HG03095 (cell line): ENCODE data around the gene FRS2.

Experiments
- ATAC-seq: cut with Tn5 transposase; IDR thresholded peaks from one replicate; pipeline ENCODE4 v1.9.1; 2021; ENCODE audit warnings: moderate library complexity; ENCODE audit not compliant: unreplicated experiment

The FRS2 gene

DNA sequence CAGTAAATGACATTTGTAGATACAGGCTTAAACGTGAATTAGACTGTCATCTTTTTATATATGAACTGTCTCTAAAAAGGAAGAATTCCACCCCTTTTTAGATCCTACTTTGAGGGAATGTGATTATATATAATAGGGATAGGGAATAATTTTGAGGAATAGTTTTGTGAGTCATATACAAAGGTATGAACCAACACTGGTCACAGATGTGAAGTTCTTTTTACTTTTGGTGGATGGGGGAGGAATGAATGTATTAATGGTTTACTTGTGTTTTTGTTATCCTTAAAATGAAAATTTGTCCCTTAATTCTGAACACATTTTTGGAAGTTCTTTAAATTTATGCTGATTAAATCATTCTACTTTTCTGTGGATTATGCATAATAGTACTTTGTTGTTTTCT is 30.4 kb downstream of the FRS2 start:
- ATAC-seq: no peak

DNA sequence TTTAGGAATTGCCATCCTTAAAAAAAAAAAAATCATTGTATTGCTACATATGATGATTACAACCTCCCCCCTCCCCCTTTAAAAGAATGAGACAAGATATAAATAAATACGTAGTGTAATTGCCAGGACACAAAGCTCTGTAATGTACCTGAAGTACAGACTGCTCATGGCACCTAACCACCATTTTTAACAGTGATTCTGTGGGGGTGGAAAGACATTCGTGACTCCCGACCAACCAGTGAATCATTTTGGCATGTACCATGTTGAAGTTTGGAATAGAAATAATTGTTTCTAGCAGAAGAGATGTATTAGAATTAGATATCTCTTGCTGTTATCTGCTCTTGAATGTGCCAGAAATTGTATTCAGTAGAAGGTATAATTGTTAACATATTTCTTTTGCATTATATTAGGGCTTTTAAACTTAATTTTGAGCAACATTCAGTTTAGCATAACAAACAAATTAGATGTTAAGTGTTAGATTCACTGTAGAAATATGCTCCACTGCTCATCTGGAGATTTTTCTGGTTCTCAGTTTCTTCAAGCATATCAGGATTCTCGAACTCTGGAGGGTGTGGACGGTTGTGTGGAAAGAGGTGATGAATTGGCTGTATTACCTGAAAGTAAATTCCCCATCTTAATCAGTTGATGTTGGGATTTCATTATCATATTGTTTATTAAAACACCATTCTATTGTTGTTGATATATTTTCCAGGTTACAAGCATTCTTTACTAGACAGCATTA is 31.1 kb downstream of the FRS2 start:
- no peak for ATAC-seq

DNA sequence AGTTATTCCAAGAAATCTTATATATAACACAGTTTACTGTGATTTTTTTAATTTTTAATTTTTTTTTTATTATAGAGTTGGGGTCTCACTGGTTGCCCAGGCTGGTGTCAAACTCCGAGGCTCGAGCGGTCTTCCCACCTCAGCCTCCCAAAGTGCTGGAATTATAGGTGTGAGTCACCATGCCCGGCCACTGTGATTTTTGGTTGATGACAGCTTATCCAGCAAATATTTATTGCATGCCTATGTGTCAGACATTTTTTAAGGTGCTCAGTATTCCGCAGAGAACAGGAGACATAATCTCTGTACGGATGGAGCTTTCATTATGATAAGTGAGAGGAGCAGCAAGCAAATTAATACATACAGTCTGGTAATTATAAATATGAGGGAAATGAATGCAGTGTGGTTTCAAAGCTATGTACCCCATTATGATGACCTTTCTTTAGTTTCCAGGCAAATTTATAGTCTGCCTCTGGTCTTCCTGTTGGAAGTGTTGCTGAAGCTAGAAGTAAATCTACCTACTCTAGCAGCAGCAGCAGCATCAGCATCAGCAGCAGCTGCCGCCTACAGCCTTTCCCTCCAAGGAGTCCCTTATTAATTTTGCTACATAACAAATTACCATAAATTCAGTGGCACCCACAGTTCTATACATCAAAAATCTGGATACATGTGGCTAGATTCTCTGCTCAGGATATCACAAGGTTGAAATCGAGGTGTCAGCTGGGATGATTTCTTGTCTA is 32.3 kb downstream of the FRS2 start:
- ATAC-seq: no peak

DNA sequence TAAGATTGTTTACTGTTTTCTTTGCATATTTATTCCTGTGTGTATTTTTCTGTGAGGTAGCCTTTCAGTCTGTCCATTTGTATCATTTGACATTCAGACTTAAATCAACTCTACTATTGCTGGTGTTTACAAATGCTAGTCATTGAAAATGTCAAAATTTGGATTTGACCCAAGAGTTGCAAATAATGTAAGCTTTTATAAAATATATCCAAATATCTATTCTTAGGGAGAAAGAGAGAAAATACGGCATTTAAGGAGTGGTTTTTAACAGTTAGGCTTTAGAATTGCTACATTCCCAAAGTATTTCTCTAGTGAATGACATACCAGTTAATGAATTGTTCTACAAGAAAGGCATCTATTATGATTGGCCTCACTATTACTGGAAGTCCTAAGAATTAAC is 37.9 kb downstream of the FRS2 start:
- no peak for ATAC-seq

DNA sequence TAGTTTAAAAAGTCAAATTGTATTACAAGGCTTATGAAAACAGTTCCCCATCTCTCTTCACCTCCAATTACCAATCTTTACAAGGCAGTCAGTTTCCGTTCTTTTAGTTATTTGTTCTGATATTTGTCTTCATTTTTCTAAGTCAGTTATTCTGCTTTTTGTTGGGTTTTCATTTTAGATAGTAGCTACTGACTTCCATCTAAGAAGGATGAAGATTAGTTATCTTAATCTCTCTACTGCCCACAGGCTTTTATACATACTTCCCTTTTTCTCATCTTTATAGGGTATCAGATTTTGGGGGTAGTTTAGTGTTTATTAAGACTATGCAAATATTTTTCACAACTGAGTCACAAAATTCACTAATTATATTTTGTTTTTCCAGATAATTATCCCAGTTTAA is 38.4 kb downstream of the FRS2 start:
- no peak for ATAC-seq

DNA sequence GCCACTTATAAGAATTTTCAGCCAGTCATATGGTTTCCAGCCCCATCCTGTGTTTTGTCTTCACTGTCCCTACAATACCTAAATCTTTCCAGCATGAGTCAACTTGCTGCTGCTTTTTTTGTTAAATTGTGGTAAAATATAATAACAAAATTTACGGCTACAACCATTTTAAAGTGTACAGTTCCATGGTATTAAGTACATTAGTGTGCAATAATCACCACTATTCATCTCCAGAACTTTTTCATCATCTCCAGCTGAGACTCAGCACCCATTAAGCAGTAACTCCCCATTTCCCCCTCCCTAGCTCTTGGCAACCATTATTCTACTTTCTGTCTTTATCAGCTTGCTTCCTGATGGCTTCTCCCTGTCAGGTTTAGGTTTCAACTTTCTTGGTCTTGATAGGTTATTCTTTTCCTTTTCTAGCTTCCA is 39.1 kb downstream of the FRS2 start:
- ATAC-seq: no peak

DNA sequence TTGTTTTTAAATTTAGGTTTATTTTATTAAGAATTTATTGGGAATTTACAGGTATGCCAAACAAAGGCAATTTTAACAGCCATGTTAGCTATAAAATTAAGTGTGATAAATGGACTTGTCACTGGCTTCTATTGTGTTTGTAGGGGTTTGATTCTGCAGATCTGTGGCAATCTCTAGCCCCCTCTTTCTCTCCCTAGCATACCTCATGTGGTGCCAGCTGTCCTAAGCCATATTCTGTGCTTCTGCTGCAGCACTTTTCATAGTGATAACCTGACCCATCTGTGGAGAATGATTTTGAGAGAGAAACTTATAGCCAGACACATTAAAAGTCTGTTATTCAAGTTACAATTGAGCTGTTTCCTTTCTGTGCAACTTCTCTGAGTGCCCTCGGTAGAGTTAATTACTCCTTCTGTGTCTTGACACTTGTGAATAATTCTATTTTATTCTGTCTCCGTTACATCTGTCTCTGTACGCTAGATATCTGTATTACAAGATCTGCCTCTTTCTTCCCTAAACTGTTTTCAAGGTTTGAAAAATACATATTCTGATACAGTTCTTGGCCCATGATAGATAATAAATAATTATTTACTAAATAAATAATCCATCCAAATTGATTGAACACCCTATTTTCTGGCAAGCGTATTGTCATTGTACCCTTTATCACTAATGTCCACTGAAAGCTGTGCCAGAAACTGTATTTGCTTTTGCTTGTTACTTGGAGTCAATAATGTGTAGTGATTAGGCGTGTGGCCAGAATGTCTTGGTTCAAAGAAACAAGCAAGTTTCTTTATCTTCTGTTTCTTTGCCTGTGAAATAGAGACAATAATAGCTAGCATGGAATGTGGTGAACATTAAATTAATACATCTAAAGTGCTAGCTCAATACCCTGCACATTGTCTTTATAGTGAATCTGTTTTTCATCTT is 40.0 kb downstream of the FRS2 start:
- no peak for ATAC-seq

DNA sequence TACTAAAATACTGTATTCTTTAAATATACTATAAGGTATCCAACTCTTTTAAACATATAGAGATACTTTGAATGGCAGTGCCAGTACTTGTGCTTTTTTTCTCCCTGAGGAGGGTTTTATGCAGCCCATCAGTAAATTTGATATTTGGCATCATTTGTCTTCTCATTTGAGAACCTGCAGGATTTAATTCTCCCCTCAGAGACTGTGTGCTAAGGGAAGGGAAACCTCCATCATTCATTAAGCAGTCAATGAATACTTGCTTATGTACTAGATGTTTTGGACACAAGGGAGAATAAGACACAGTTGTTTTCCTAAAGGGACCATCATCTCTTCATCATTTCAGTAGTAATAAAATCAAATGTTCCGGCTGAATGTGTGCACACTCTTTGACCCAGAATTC is 40.8 kb downstream of the FRS2 start:
- ATAC-seq: no peak

DNA sequence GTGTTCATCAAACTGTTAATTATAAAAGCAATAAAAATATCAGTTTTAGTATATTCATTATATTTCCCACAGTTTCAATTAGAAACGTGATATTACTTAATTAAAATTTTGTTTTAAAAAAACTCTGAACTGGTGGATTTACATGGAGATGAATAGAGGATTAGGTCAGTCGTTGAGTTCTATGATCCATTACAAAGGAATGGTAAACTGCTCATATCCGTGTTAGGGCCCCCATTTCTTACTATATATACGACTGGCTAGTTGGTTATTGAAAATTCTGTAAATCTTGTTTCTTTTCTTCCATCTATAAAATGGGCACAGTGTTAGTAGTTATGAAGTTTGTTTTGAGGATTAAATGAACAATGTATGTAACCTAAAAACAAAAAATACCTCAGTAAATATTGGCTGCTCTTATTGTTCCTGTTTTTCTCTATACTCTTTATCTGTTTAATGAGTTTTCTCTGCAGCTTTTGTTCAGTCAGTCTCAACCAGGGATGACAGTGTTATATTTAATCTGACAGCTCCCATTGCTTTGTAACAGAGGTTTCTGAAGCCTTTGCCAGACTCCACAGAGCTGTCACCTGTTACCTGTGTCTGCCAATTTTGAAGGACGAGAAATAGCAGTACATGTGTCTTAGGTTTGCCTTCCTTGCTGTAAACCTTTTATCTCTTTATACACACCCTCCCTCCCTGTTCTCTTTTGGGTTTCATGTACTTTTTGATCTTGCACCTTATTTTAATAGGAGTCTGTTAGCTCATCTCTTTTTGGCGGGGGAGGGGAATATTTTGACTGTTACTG is 41.5 kb downstream of the FRS2 start:
- ATAC-seq: no peak

DNA sequence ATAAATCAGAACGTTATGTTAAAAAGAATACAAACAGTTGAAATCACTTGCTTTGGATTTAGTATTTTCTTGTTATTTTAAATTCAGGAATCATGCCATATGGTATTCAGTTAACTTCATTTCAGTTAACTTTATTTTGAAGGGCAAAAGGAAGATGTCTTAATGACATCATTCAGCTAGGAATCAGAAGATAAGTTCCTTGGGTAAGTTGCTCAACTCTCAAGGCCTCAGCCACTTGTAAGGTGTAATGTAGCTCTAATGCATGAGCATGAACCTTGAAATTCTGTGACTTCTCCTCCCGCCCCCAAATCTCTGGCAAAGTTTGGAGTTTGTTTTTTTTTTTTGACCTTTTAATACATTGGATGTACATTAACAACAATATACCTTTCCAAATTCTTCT is 42.6 kb downstream of the FRS2 start:
- ATAC-seq: no peak

DNA sequence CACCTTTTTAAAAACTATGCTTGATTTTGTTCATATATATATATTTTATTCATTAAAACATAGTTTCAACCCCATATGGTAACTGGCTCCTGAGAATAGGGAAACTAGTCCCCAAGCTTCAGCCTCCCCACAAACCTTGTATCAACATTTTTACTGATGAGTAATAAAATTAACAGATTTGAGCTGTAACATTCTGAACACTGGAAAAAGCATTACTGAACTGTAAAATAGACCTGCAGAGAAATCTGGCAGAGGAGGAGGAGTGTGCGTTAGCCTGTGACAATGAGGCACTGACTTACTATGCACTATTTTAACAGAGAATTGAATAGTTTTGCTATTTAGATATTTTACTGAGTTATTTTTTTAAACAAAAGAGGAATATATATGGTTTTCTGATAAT is 43.1 kb downstream of the FRS2 start:
- no peak for ATAC-seq

DNA sequence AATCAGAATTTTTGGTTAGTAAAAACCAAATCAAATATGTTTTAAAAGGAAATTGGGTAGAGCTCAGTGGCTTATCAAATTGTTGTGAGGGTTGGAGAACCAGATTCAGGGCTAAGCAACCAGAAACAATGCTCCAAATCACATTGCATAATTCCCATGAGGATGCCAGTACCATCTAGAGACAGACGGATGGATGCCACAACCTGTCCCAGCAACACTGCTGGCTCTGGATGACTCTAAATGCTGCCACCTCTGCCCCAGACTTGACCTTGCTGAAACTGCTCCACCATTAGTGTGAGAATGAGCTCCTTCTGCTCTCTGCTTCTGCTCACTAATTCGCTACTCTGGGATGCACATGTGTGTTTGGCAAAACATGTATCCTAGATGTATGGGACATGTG is 43.9 kb downstream of the FRS2 start:
- no peak for ATAC-seq

DNA sequence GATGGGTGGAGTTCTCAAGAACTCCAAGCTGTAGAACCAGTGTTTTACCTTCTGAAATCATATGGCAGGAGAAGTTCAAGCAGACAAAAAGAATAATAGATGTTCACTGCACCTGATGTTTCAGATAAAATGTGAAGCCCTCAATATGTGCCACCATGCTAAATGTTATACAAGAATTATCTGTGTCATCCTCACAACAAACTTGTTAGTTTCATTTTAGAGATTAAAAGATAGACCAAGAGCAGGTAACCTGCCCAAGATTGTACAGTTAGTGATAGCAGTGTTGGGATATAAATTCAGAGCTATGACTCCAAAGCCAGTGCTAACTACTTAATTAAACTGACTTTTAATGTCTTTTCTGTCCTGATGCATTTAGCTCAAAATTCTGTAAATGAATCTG is 44.7 kb downstream of the FRS2 start:
- ATAC-seq: no peak

DNA sequence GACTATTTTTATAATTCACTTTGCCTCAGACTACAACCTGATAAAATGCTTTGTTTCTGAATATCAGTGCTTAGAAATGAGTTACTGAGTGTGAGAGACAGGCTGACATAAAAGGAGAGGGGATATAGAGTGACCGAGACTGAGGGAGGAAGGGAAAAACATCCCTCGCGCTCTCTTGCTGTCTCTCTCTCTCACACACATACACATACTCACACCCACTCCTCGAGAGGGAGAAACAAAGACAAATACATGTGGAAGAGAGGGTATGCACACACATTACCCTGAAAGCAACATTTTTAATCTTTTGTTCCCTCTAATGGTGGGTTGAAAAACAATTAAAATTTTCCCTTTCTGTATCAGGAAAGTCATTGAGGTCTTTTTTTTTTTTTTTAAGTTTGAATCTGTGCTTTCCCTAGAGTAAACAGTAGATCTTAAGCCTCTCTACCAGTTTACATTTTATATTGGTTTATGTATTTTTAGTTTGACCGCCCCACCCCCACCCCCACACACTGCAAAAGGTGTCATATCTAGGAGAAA is 45.3 kb downstream of the FRS2 start:
- no peak for ATAC-seq

DNA sequence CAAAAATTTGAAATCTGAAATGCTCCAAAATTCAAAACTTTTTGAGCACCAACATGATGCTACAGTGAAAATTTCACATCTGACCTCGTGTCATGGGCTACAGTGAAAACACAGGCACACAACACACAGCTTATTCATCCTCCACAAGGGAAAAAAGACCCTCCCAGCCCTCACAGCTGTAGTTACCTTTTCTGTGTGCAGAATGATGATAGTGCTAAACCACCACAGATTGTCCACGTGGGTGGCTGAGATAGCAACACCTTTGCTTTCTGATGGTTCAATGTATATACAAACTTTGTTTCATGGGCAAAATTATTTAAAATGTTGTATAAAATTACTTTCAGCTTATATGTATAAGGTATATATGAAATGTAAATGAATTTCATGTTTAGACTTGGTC is 46.8 kb downstream of the FRS2 start:
- no peak for ATAC-seq

DNA sequence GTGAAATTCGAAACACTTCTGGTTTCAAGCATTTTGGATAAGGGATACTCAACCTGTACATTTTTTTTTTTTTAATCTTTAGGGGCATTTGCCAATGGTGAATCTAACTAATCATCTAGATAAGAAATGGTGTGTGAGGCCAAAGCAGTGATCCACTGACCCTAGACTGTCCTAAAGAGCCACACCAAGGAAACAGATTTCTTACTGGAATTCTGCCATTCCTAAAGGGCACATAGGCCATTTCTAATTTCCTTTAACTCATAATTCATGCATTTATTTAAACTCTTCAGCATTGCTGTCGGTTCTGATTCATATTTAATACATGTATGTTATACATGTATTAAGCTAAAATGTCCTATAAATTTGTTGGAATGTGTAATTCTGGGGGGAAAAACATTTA is 47.2 kb downstream of the FRS2 start:
- no peak for ATAC-seq

DNA sequence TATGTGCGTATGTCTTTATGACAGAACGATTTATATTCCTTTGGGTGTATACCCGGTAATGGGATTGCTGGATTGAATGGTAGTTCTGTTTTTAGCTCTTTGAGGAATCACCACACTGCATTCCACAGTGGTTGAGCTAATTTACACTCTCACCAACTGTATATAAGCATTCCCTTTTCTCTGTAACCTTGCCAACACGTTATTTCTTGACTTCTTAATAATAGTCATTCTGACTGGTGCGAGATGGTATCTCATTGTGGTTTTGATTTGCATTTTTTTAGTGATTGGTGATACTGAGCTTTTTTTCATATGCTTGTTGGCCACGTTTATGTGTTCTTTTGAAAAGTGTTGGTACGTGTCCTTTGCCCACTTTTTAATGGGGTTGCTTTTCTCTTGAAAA is 49.7 kb downstream of the FRS2 start:
- ATAC-seq: no peak

DNA sequence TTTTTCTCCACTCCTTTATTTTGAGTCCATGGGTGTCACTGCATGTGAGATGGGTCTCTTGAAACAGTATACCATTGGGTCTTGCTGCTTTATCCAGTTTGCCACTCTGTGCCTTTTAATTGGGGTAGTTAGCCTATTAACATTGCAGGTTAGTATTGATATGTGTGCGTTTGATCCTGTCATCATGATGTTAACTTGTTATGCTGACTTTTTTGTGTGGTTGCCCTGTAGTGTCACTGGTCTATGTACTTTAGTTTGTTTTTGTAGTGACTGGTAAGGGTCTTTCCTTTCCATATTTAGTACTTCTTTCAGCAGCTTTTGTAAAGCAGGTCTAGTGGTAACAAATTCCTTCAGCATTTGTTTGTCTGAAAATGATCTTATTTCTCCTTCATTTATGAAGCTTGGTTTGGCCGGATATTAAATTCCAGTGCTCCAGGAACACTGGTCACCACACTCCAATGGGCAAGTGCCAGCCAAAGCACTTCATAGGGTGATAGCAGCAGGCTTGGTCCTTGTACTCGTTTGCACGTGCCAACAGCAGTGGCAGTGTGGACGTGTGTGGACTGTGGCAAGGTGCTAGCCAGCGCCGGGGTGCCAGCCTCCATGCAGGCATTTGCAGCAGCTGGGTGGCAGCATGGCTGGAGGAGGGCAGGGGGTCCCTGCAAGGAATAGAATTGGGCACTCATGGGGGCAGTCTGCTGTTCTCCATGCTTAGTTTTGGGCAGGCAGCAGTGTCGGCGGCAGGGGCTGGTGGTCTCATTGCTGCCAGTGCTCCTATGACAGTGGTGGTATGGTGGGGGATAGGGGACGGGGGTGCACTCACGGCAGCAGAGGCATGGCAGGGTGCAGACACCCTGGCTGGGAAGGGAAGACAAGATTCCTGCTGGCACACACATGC is 53.5 kb downstream of the FRS2 start:
- no peak for ATAC-seq

DNA sequence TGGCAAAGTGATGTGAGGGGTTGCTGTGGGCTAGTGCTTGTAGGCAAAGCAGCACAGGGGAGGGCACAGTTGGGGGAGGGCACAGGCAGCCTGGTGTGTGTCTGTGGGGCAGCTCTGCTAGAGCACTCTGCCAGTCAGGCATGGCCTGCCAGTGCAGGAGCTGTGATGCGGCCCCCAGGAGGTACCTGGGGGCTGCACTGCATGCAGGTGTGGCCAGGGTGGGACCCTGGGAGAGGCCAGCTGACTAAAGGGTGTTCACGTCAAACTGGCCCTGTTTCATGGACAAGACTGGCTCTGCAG is 54.1 kb downstream of the FRS2 start:
- no peak for ATAC-seq
